Lung microvascular endothelial cell (primary cell): Measurements from ENCODE around the gene ADGRD1. TPM values are rescaled to one million over a fixed set of nuclear protein-coding genes. Genes with fewer than 3 reads are reported as not detected.
"Not testable (repeated sequence)": the region's sequence is repeated elsewhere in the genome, so short reads cannot be mapped to it uniquely, and the experiment has no call there.

Source experiments
- DNase-seq, 2 donors: peaks; one replicate each; pipeline versions ENCODE4 v3.0.0 to v3.0.0-alpha.2; 2010; ENCODE audit warnings: low read depth in 2 of 2
- total RNA-seq: library from RNA; depleted of rRNA; stranded (reverse); fragments of >200 nt; gene quantifications from 2 replicates; pipeline ENCODE4 v1.2.1, GENCODE V29; 2014

Gene ADGRD1
- total RNA-seq, 1 donor from 2014 or later = 0.20 TPM

DNA sequence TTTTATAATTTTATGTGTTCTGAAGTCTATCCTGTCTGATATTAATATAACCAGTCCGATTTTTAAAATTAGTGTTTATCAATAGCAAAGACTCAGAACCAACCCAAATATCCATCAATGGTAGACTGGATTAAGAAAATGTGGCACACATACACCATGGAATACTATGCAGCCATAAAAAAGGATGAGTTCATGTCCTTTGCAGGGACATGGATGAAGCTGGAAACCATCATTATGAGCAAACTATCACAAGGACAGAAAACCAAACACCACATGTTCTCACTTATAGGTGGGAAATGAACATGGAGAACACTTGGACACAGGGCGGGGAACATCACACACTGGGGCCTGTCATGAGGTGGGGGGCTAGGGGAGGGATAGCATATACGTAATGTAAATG, 16.2 kb upstream of the ADGRD1 start:
- DNase-seq = not testable (repeated sequence)

GRCh38 chr12:130938186-130938585, 15.5 kb upstream of the ADGRD1 start:
- DNase-seq = no peak

- DNase-seq = no peak
Observed at GRCh38 chr12:130944878-130945277, 8.8 kb upstream of the ADGRD1 start.

- DNase-seq = no peak
Observed at GRCh38 chr12:130945786-130946492, 7.8 kb upstream of the ADGRD1 start.

DNA sequence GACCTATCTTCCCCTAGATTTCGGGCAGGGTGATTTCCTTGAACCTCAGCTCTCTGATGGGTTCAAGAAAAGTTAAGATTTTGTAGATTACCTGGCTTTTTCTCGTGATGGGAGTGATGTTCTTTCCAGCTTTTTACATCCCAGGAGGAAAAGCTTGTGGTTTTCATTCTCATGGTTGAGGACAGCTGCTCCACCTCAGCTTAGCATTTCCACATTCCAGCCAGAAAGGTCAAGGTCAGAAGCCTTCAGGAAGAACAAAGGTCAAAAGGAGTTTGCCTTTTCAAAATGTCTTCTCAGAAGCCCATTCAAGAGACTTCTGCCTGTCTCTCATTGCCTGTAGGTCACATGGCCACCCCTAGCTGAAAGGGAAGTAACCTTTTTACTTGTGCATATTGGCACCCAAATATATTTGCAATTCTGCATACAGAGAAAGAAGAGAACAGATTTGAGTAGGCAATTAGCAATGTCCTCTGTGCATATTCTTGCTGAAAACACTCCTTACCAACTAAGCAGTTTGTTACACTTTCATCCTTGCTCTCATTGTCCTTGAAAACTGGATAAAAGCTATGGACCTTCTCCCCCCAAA, 6.6 kb upstream of the ADGRD1 start:
- no peak for DNase-seq

DNA sequence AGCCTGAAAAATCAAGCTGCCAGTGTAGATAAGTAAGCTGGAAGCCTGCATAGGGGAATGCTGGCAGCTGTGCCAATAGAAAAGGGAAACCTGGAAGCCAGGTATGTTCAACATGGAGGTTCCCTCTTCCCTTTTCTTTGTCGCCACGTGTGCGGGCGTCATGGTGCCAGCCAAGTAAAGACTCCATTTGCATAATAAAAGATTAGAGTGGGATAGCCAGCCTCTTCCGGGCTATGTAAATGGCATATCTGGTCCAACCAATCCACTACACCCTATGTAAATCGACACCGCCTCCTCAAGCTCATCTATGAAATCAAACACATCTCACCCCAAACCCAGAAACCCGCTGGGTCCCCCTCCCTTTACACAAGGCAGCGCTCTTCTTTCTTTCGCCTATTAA, 5.6 kb upstream of the ADGRD1 start:
- no peak for DNase-seq

- DNase-seq = no peak
Observed at GRCh38 chr12:130948751-130949150, 5.0 kb upstream of the ADGRD1 start.

DNA sequence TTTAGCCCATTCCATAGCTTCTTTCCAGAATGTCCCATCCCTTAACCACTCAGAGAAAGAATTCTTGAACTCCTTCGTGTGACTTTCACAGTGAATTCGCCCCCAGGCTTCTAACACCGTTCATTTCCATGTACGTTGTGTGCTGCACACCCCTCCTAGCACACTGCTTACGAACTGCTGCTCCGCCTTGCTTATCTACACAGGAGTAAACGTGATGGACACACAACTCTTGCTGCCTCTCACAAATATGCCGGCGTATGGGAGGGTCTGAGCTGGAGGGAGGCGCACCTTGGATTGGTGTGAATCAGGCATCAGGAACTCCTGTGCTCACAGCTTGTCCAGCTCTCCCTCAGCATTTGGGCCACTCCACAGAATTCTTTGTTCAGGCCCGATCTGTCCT, 3.9 kb upstream of the ADGRD1 start:
- no peak for DNase-seq

- no peak for DNase-seq
Observed at GRCh38 chr12:130951636-130952035, 2.1 kb upstream of the ADGRD1 start.

DNA sequence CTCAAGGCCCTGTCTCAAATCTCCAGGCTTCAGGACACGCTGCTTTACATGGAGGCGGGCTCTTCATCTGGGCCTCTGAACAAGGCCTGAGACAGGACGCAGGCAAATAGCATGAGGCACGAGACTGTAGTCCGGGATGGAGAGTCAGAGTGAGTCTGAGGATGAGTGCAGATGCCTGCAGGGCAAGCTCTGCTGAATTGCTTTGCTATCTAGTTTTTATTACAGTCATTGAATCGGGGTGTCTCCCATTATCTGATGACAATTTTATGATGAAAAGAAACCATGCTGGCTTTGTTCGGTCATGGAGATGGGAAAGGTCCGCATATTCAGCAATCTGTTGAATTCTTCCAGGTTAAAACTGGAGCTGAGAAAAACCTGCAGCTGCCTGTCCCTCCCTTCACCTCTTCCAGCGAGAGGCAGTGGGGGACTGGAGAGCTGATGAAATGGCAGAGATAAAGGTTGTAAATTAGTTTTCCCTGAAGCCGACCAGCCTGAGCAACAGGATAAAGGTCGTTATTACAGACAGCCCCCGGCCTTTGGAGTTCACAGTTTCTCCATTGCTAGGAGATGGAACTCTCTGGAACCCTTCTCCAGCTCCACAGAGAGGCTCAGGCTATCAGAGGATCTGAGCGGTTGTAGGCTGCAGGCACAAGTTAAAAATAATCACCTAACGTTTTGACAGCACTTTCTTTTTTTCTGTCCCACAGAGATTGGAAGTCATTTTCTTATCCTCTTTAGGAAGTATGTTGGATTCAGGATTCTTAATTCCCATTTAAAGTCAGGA, 1.3 kb upstream of the ADGRD1 start:
- DNase-seq = no peak

- no peak for DNase-seq
Observed at GRCh38 chr12:130954544-130954831, 781 bp downstream of the ADGRD1 start.

DNA sequence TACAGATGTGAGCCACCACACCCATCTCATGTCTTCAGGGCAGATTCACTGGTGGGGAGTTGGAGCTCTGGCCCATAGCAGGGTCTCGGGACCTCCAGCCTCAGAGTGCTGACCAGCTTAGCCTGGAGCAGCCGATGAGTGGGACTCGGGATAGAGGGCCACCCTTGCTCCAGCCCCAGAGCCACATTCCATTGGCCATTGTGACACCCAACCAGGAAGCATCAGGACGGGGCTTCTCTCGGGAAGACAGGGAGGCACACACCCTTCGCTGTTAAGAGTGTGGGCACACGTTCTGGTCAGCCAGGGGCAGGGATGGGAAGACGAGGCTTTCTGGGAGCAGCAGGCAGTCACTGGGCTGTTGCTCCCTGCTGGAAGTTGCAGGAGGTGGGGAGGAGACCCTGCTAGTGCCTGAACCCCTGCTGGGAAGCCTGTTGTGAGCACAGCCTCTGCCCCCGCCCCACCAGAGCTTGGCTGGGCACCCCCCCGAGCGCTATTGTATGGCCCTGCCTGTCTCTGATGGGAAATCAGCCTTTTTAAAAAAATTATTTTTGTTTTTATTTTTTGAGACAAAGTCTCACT, 1.6 kb downstream of the ADGRD1 start:
- no peak for DNase-seq

GRCh38 chr12:130956009-130956408, 2.3 kb downstream of the ADGRD1 start:
- DNase-seq = no peak

GRCh38 chr12:130956456-130957303, 3.0 kb downstream of the ADGRD1 start:
- DNase-seq = no peak

GRCh38 chr12:130957304-130957621, 3.6 kb downstream of the ADGRD1 start:
- DNase-seq = no peak

DNA sequence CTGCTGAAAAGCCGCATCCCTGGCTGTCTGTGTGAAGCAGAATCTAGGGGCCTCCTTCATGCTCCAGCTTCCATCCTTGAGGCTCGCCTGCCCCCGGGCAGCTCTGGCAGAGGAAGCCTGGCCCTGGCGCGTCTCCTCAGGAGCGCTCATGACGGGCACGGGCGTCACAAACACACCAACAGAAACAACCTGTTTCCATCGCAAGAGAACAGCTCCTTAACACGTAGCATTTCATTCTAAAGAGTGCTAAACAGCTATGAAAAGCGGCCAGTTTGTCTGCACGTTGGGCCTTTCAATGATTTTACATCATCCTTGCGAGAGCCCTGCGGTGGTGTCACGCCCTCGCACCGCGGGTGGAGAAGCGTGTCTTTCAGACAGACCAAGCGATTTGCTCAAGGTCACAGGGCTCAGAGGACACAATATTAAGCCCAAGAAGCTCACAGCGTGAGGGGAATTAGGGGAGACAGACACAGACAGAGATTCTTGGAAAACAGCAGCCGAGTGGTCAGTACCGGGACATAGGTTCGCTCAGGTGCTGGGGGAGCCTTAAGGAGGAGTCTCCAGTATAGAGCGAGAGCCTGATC, 4.9 kb downstream of the ADGRD1 start:
- no peak for DNase-seq

DNA sequence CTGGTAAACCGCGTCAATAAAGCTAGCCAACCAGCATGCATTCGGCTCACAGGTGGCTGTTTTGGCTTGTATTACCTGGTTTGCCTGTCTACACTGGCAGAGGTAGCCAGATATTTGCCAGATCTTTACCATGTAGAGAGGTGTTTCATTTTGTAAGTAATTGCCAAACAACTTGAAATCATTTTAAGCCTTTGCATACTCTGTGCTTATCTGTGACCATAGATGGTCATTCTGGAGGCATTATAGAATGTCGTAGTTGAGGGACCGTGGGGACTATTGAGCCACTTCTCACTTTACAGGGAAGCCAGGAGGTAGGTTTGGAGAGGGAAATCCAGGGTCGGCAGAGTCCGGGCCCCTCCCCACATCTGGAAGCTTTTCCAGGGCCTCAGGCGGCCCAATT, 5.9 kb downstream of the ADGRD1 start:
- no peak for DNase-seq

DNA sequence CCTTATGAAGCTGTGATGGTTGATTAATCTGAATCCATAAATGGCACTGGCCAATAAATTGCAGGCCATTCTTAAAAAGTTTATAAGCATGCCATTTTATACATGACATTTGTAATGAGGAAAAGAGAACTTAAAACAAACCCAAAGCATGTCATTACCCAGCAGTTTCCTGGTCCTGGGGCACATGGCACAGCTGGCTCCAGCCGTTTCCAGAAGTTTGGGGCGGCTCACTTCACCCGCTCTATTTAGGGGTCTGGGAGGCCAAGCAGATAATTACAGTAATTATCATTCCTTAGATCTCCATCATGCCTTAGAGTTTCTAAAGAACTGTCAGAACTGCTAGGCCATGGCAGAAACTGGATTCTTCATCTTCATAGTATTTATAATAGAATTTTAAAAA, 6.4 kb downstream of the ADGRD1 start:
- DNase-seq = no peak

DNA sequence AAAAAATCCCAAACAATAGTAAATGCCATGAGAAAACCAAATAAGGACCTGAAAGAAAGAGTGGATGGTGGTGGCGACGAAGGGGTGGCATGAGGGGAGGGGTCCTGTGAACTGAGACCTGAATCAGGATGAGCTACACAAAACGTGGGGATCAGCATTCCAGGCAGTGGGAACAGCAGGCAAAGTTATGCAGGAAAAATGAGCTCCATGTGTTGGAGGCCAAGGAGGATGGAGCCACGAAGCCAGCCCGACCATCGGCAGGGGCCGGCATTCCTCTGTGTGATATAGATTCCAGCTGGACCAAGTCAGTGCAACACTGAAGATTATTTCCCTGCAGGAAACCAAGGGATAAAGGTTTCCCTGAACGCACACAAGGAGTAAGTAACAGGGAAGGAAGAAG, 7.1 kb downstream of the ADGRD1 start:
- DNase-seq = no peak

- no peak for DNase-seq
Observed at GRCh38 chr12:130961921-130962451, 8.3 kb downstream of the ADGRD1 start.

- DNase-seq = no peak
Observed at GRCh38 chr12:130965214-130965613, 11.5 kb downstream of the ADGRD1 start.
